Heart right ventricle (tissue), 16 donors: ENCODE measurements around the gene VTA1. TPM values are rescaled to one million over a fixed set of nuclear protein-coding genes. Genes with fewer than 3 reads are reported as not detected.

Experiments
- ATAC-seq, 8 donors: fragments of 200-7000 bp; cut with Tn5 transposase; one replicate each; pipeline ENCODE4 v1.9.1; 2020; ENCODE audit warnings: mild to moderate bottlenecking in 8 of 8, moderate library complexity in 8 of 8, moderate number of reproducible peaks in 1 of 8
- DNase-seq, 2 donors: peaks; one replicate each; pipeline ENCODE4 v3.0.0-alpha.2; 2020
- H3K27ac ChIP-seq, 10 donors: fragments of 200-600 bp; sonication (generic) in 2 of 10; one replicate each; pipeline versions ENCODE4 v1.5.0 to v1.8.0; 2020 to 2022; ENCODE audit warnings: mild to moderate bottlenecking in 3 of 10
- H3K27me3 ChIP-seq, 7 donors: fragments of 200-600 bp; one replicate each; pipeline ENCODE4 v1.8.0; 2021 to 2022; ENCODE audit warnings: mild to moderate bottlenecking in 2 of 7
- H3K36me3 ChIP-seq, 9 donors: fragments of 200-600 bp; sonication (generic) in 1 of 9; one replicate each; pipeline versions ENCODE4 v1.5.0 to v1.8.0; 2020 to 2022; ENCODE audit warnings: mild to moderate bottlenecking in 2 of 9
- H3K4me1 ChIP-seq, 9 donors: fragments of 200-600 bp; sonication (generic) in 1 of 9; one replicate each; pipeline versions ENCODE4 v1.5.0 to v1.8.0; 2020 to 2022; ENCODE audit warnings: mild to moderate bottlenecking in 4 of 9
- H3K4me3 ChIP-seq, 10 donors: fragments of 200-600 bp; sonication (generic) in 2 of 10; one replicate each; pipeline versions ENCODE4 v1.5.0 to v1.8.0; 2020 to 2022; ENCODE audit warnings: mild to moderate bottlenecking in 7 of 10, moderate library complexity in 2 of 10
- H3K9me3 ChIP-seq, 11 donors: fragments of 200-600 bp in 10 of 11; sonication (generic) in 2 of 11; one replicate each; pipeline versions ENCODE4 v1.5.0 to v1.8.0; 2013 to 2022; ENCODE audit warnings: mild to moderate bottlenecking in 2 of 11, control low read depth in 1 of 11, moderate library complexity in 1 of 11
- CTCF ChIP-seq, 9 donors: fragments of 200-600 bp; sonication (generic) in 2 of 9; IDR thresholded peaks; one replicate each; pipeline versions ENCODE4 v1.5.0 to v1.8.0; 2021 to 2022; ENCODE audit warnings: antibody characterized with exemption in 9 of 9, mild to moderate bottlenecking in 5 of 9, moderate library complexity in 1 of 9
- WGBS, 2 donors: extraction: QIAGEN DNeasy Blood & Tissue Kit; methylation state at CpG; one replicate each; pipeline ENCODE4 v1.1.7; 2013; ENCODE audit warnings: inconsistent platforms in 1 of 2; 5-methylcytosine and 5-hydroxymethylcytosine counted together
- intact Hi-C, 10 donors: fragments of 100-400 bp; cut with DNase I; formaldehyde crosslinking; loops; one replicate each; pipeline versions ENCODE4 v1.11.1 to v1.14.2; 2022
- polyA plus RNA-seq, 2 donors: library from polyadenylated mRNA; stranded (reverse); fragments of 200-250 nt; gene quantifications; one replicate each; pipeline ENCODE4 v1.2.3, GENCODE V29; 2013
- total RNA-seq, 10 donors: library from RNA; stranded (reverse); fragmentation: NEBNext Ultra II Directional in 3 of 10; extraction: Animal tissue kit (Norgen Biotek cat#: 25700) in 3 of 10; gene quantifications; one replicate each; pipeline versions ENCODE4 v1.2.1 to v1.2.4, GENCODE V29; 2021 to 2023
- donor health status: Arrhythmogenic right ventricular cardiomyopathy.
- donor health status: ischemic (EF 13 %, LVEDD 7.1; RV severe dilation, severe dysfunction).
- donor health status: healthy with polysubstance abuse.
- donor health status: DM: no; HTN: yes; CAD: no.
- donor health status: DM: no; HTN: no; CAD: no.
- donor health status: ischemic (EF 25% LVEDD 6.9; RV normal size, moderate dysfunction).
- donor health status: ischemic (EF 25% LVEDD 5.7; RV mildly dilated, moderate dysfunction).
- donor health status: healthy.
- donor health status: DM: yes; HTN: yes; CAD: no.
- donor health status: Ischemic cardiomyopathy.
- donor health status: ischemic (EF 35%, LVEDD 5.7; RV mildly dilated, moderate dysfunction).
- donor health status: nonischemic (EF 11% LVEDD 7.7; RV severe dilation, severe dysfunction).
- donor health status: DM: yes; HTN: yes; CAD: no.
- donor health status: PGD.
- donor health status: ischemic (EF 29% LVEDD 5.4; RV normal size, mild dysfunction).
- donor health status: nonischemic (EF 23%, LVEDD 6.1; RV moderate dilation, normal function).

VTA1 gene
- total and polyA plus RNA-seq, 12 donors: 10.5 to 42.6 (median 37.3) TPM

- Histone ChIP-seq H3K27ac (no peak overlapping the region), H3K27me3 (no peaks in the 10 kb centered on the region), H3K4me1 (peaks cover 0 to 3% (median 0%) of the 10 kb centered on the region in 9 donors), H3K9me3 (peaks cover 0 to 24% (median 9%) of the 10 kb centered on the region in 11 donors), H3K4me3 (no peak overlapping the region), H3K36me3 (peaks cover 0 to 57% (median 33%) of the 10 kb centered on the region in 9 donors)
- DNase-seq (no peak), ATAC-seq (no peak)
- intact Hi-C loops: no loop called here
- TF ChIP-seq CTCF (IDR thresholded peaks at IDR 0.05): no peak
Measured at GRCh38 chr6:142178129-142178528, 31.1 kb downstream of the VTA1 start.

- peaks cover 0 to 23% (median 9%) of the 10 kb centered on the region in 11 donors for H3K9me3 ChIP-seq
- intact Hi-C loops: no loop called here
- ATAC-seq (no peak), DNase-seq (no peak)
- peaks cover 0 to 16% (median 5%) of the 10 kb centered on the region in 9 donors for H3K4me1 ChIP-seq
- H3K4me3 ChIP-seq: no peak overlapping the region
- no peak overlapping the region for H3K27ac ChIP-seq
- H3K27me3 ChIP-seq: no peaks in the 10 kb centered on the region
- TF ChIP-seq CTCF (IDR thresholded peaks at IDR 0.05): no peak
- peaks cover 0 to 20% (median 14%) of the 10 kb centered on the region in 9 donors for H3K36me3 ChIP-seq
Measured at GRCh38 chr6:142182004-142182403, 34.9 kb downstream of the VTA1 start.

GRCh38 chr6:142183351-142183750, 36.3 kb downstream of the VTA1 start:
- TF ChIP-seq CTCF (IDR thresholded peaks at IDR 0.05): no peak
- DNase-seq (no peak), ATAC-seq (no peak)
- Histone ChIP-seq H3K36me3 (peaks cover 0 to 11% (median 3%) of the 10 kb centered on the region in 9 donors), H3K4me1 (peaks cover 0 to 21% (median 11%) of the 10 kb centered on the region in 9 donors), H3K9me3 (peaks cover 0 to 9% (median 2%) of the 10 kb centered on the region in 11 donors), H3K27ac (no peak overlapping the region), H3K4me3 (no peak overlapping the region), H3K27me3 (no peaks in the 10 kb centered on the region)
- 92 to 97% methylated on average over 1 of the region's 1 CpG for WGBS, 2 donors
- intact Hi-C loops: no loop called here

GRCh38 chr6:142184307-142184706, 37.2 kb downstream of the VTA1 start:
- H3K27ac ChIP-seq: no peak overlapping the region
- ATAC-seq (no peak), DNase-seq (no peak)
- no peak for TF ChIP-seq CTCF (IDR thresholded peaks at IDR 0.05)
- intact Hi-C loops: no loop called here
- WGBS, 2 donors: 89 to 92% methylated on average over 2 of the region's 2 CpGs
- H3K4me1 ChIP-seq: peaks cover 0 to 21% (median 11%) of the 10 kb centered on the region in 9 donors
- no peaks in the 10 kb centered on the region for H3K9me3 ChIP-seq
- H3K4me3 ChIP-seq: no peak overlapping the region
- peaks cover 0 to 11% (median 0%) of the 10 kb centered on the region in 9 donors for H3K36me3 ChIP-seq
- no peaks in the 10 kb centered on the region for H3K27me3 ChIP-seq
